Ovary (tissue), 3 donors: ENCODE data around the gene EFCAB3.
"Not testable (repeated sequence)": the region's sequence is repeated elsewhere in the genome, so short reads cannot be mapped to it uniquely, and the experiment has no call there.

Experiments
- EP300 ChIP-seq: sonication (generic); formaldehyde crosslinking; IDR thresholded peaks from one replicate; pipeline ENCODE4 v1.6.1; 2017; ENCODE audit warnings: antibody characterized with exemption
- POLR2A ChIP-seq: fragments of 450-650 bp; IDR thresholded peaks from one replicate; pipeline ENCODE4 v1.6.1; 2017; ENCODE audit warnings: antibody characterized with exemption, mild to moderate bottlenecking, moderate library complexity
- TF ChIP-seq, protein P1 (sequence below), 3 donors: fragments of 450-650 bp in 2 of 3; fragments of 200-600 bp in 1 of 3; IDR thresholded peaks; one replicate each; pipeline versions ENCODE4 v1.5.1 to v1.8.0; 2016 to 2022; ENCODE audit warnings: antibody characterized with exemption in 3 of 3, mild to moderate bottlenecking in 1 of 3
- donor health status: DM: no; HTN: no; CAD: no.

DNA sequence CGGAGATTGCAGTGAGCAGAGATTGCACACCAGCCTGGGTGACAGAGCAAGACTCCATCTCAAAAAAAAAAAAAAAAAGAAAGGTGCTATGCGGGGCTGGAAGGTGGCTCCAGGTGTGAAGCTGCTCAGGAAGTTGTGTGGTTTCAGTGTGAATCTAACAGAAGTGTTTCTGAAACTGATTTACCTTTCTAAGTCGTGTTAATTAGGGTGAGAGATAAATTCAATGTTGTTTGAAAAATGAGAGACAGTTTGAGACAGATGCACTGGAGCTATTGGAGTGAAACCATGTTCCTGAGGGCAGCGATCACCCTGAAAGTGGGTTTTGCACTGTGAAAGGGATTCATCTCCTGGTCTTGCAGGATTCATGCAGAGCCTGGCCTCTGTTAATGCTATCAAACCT, 73.3 kb downstream of the EFCAB3 start:
- TF ChIP-seq, protein P1, sequence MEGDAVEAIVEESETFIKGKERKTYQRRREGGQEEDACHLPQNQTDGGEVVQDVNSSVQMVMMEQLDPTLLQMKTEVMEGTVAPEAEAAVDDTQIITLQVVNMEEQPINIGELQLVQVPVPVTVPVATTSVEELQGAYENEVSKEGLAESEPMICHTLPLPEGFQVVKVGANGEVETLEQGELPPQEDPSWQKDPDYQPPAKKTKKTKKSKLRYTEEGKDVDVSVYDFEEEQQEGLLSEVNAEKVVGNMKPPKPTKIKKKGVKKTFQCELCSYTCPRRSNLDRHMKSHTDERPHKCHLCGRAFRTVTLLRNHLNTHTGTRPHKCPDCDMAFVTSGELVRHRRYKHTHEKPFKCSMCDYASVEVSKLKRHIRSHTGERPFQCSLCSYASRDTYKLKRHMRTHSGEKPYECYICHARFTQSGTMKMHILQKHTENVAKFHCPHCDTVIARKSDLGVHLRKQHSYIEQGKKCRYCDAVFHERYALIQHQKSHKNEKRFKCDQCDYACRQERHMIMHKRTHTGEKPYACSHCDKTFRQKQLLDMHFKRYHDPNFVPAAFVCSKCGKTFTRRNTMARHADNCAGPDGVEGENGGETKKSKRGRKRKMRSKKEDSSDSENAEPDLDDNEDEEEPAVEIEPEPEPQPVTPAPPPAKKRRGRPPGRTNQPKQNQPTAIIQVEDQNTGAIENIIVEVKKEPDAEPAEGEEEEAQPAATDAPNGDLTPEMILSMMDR (IDR thresholded peaks at IDR 0.05): not testable (repeated sequence)
- TF ChIP-seq POLR2A, EP300: not testable (repeated sequence)
